Suprapubic skin (tissue), 3 donors: Measurements from ENCODE around the gene DGKQ.

Experiments
- CTCF ChIP-seq, 2 donors: fragments of 200-600 bp in 1 of 2; fragments of 450-650 bp in 1 of 2; sonication (generic) in 1 of 2; IDR thresholded peaks; one replicate each; pipeline ENCODE4 v1.5.1; 2016 to 2019; ENCODE audit warnings: antibody characterized with exemption in 2 of 2, mild to moderate bottlenecking in 1 of 2, moderate library complexity in 1 of 2
- POLR2AphosphoS5 ChIP-seq, 3 donors: sonication (generic); formaldehyde crosslinking; IDR thresholded peaks; one replicate each; pipeline ENCODE4 v1.6.1; 2017; ENCODE audit warnings: antibody characterized with exemption in 3 of 3

GRCh38 chr4:931194-931959 lies 42.0 kb downstream of the DGKQ start:
- TF ChIP-seq CTCF (IDR thresholded peaks at IDR 0.05) (no peak), POLR2AphosphoS5 (IDR thresholded peaks at IDR 0.05) (no peak)
